Activated T-cell treated with anti-CD3 and anti-CD28 coated beads, Interleukin-2, amount 50 U/mL, for 48 hours (primary cell): ENCODE results near the gene AQP2.

ENCODE experiments used
- DNase-seq, 2 experiments: peaks; one replicate each; pipeline ENCODE4 v3.0.0-alpha.2; 2020

AQP2 gene

GRCh38 chr12:49950273-49951251, at the start of gene AQP2:
Gene AQP2 (plus strand): TSS chr12:49950737. CDS start chr12:49950831, 94 bp downstream.
- DNase-seq = no peak

GRCh38 chr12:49901026-49901425, 49.5 kb upstream of the AQP2 start:
- no peak for DNase-seq

- DNase-seq = no peak
Observed at GRCh38 chr12:49901986-49902385, 48.6 kb upstream of the AQP2 start.

- DNase-seq = no peak
Observed at GRCh38 chr12:49902399-49903350, 47.9 kb upstream of the AQP2 start.

GRCh38 chr12:49903351-49903699, 47.2 kb upstream of the AQP2 start:
- DNase-seq = no peak

GRCh38 chr12:49903700-49904423, 46.7 kb upstream of the AQP2 start, which contains the start of gene FAIM2:
Gene FAIM2 (minus strand): TSS chr12:49903900. CDS start chr12:49903792, 108 bp downstream.
- DNase-seq = peak; percentile 51 to 63

GRCh38 chr12:49904601-49905000, 45.9 kb upstream of the AQP2 start:
- DNase-seq = no peak

- no peak for DNase-seq
Observed at GRCh38 chr12:49905718-49906314, 44.7 kb upstream of the AQP2 start.

GRCh38 chr12:49907352-49907751, 43.2 kb upstream of the AQP2 start:
- DNase-seq = no peak

- DNase-seq = no peak
Observed at GRCh38 chr12:49909356-49909755, 41.2 kb upstream of the AQP2 start.

- DNase-seq = peak in 1 of 2 experiments; percentile 43
Observed at GRCh38 chr12:49909826-49910225, 40.7 kb upstream of the AQP2 start.

- DNase-seq = no peak
Observed at GRCh38 chr12:49910331-49911212, 40.0 kb upstream of the AQP2 start.

- no peak for DNase-seq
Observed at GRCh38 chr12:49911213-49911605, 39.3 kb upstream of the AQP2 start.

- no peak for DNase-seq
Observed at GRCh38 chr12:49912345-49913255, 37.9 kb upstream of the AQP2 start.

GRCh38 chr12:49916129-49916919, 34.2 kb upstream of the AQP2 start:
- no peak for DNase-seq

- DNase-seq = no peak
Observed at GRCh38 chr12:49917166-49917787, 33.3 kb upstream of the AQP2 start.

- no peak for DNase-seq
Observed at GRCh38 chr12:49917788-49918173, 32.8 kb upstream of the AQP2 start.

- no peak for DNase-seq
Observed at GRCh38 chr12:49920241-49920914, 30.2 kb upstream of the AQP2 start.
